ENCODE measurements around the gene TBX19.

Gene TBX19

GRCh38 chr1:168293356-168293755 is 12.7 kb downstream of the TBX19 start:
- H3K4me3 Mint-ChIP-seq = no peak overlapping the region
- no peaks in the 10 kb centered on the region for H3K4me1 Mint-ChIP-seq (ENCODE audit: low read depth)
- H3K9me3 Mint-ChIP-seq = no peaks in the 10 kb centered on the region
- no peaks in the 10 kb centered on the region for H3K36me3 Mint-ChIP-seq (ENCODE audit: low read depth)
- H3K27me3 Mint-ChIP-seq = no peaks in the 10 kb centered on the region
- no peak overlapping the region for H3K27ac Mint-ChIP-seq
- DNase-seq = no peak

GRCh38 chr1:168295411-168296114 is 14.9 kb downstream of the TBX19 start:
- no peaks in the 10 kb centered on the region for H3K36me3 Mint-ChIP-seq (ENCODE audit: low read depth)
- H3K27ac Mint-ChIP-seq = no peak overlapping the region
- no peaks in the 10 kb centered on the region for H3K4me1 Mint-ChIP-seq (ENCODE audit: low read depth)
- no peaks in the 10 kb centered on the region for H3K9me3 Mint-ChIP-seq
- H3K4me3 Mint-ChIP-seq = no peak overlapping the region
- DNase-seq = no peak
- no peaks in the 10 kb centered on the region for H3K27me3 Mint-ChIP-seq

- no peaks in the 10 kb centered on the region for H3K4me1 Mint-ChIP-seq (ENCODE audit: low read depth)
- H3K36me3 Mint-ChIP-seq (ENCODE audit: low read depth) = no peaks in the 10 kb centered on the region
- no peak for DNase-seq
Measured at GRCh38 chr1:168297019-168297730, 16.5 kb downstream of the TBX19 start.

GRCh38 chr1:168298446-168298845 is 17.8 kb downstream of the TBX19 start:
- no peak overlapping the region for H3K27ac Mint-ChIP-seq
- H3K27me3 Mint-ChIP-seq = no peaks in the 10 kb centered on the region
- no peaks in the 10 kb centered on the region for H3K36me3 Mint-ChIP-seq (ENCODE audit: low read depth)
- no peaks in the 10 kb centered on the region for H3K9me3 Mint-ChIP-seq
- DNase-seq = no peak
- no peaks in the 10 kb centered on the region for H3K4me1 Mint-ChIP-seq (ENCODE audit: low read depth)
- H3K4me3 Mint-ChIP-seq = no peak overlapping the region

More at GRCh38 chr1:168297019-168297730, 16.5 kb downstream of the TBX19 start:
- Mint-ChIP-seq H3K27ac (no peak overlapping the region), H3K4me3 (no peak overlapping the region), H3K9me3 (no peaks in the 10 kb centered on the region), H3K27me3 (no peaks in the 10 kb centered on the region)

GRCh38 chr1:168300626-168301025 is 19.9 kb downstream of the TBX19 start:
- H3K4me3 Mint-ChIP-seq = no peak overlapping the region
- H3K9me3 Mint-ChIP-seq = no peaks in the 10 kb centered on the region
- no peaks in the 10 kb centered on the region for H3K27me3 Mint-ChIP-seq
- H3K4me1 Mint-ChIP-seq (ENCODE audit: low read depth) = no peaks in the 10 kb centered on the region
- no peak overlapping the region for H3K27ac Mint-ChIP-seq
- H3K36me3 Mint-ChIP-seq (ENCODE audit: low read depth) = no peaks in the 10 kb centered on the region
- no peak for DNase-seq

- Mint-ChIP-seq H3K36me3 (ENCODE audit: low read depth) (no peaks in the 10 kb centered on the region), H3K9me3 (no peaks in the 10 kb centered on the region)
- DNase-seq = no peak
Measured at GRCh38 chr1:168301664-168302320, 21.1 kb downstream of the TBX19 start.

GRCh38 chr1:168303716-168304540 is 23.3 kb downstream of the TBX19 start:
- no peak for DNase-seq
- Mint-ChIP-seq H3K36me3 (ENCODE audit: low read depth) (no peaks in the 10 kb centered on the region), H3K4me3 (no peak overlapping the region), H3K27me3 (no peaks in the 10 kb centered on the region), H3K9me3 (no peaks in the 10 kb centered on the region), H3K27ac (no peak overlapping the region), H3K4me1 (ENCODE audit: low read depth) (no peaks in the 10 kb centered on the region)

More at GRCh38 chr1:168301664-168302320, 21.1 kb downstream of the TBX19 start:
- Mint-ChIP-seq H3K27ac (no peak overlapping the region), H3K4me3 (no peak overlapping the region), H3K4me1 (ENCODE audit: low read depth) (no peaks in the 10 kb centered on the region), H3K27me3 (no peaks in the 10 kb centered on the region)

- Mint-ChIP-seq H3K4me3 (no peak overlapping the region), H3K27me3 (no peaks in the 10 kb centered on the region), H3K4me1 (ENCODE audit: low read depth) (no peaks in the 10 kb centered on the region), H3K36me3 (ENCODE audit: low read depth) (no peaks in the 10 kb centered on the region), H3K9me3 (no peaks in the 10 kb centered on the region), H3K27ac (no peak overlapping the region)
- DNase-seq = no peak
Measured at GRCh38 chr1:168304865-168305264, 24.2 kb downstream of the TBX19 start.

- Mint-ChIP-seq H3K27me3 (no peaks in the 10 kb centered on the region), H3K4me1 (ENCODE audit: low read depth) (peaks cover 16% of the 10 kb centered on the region), H3K9me3 (no peaks in the 10 kb centered on the region), H3K4me3 (no peak overlapping the region), H3K36me3 (ENCODE audit: low read depth) (peaks cover 7% of the 10 kb centered on the region), H3K27ac (no peak overlapping the region)
- DNase-seq = no peak
Measured at GRCh38 chr1:168312718-168313604, 32.3 kb downstream of the TBX19 start.

- peaks cover 23% of the 10 kb centered on the region for H3K4me1 Mint-ChIP-seq (ENCODE audit: low read depth)
- no peak for DNase-seq
- no peaks in the 10 kb centered on the region for H3K9me3 Mint-ChIP-seq
- no peak overlapping the region for H3K4me3 Mint-ChIP-seq
- no peak overlapping the region for H3K27ac Mint-ChIP-seq
- H3K36me3 Mint-ChIP-seq (ENCODE audit: low read depth) = peaks cover 7% of the 10 kb centered on the region
- no peaks in the 10 kb centered on the region for H3K27me3 Mint-ChIP-seq
Measured at GRCh38 chr1:168316142-168316541, 35.5 kb downstream of the TBX19 start.

GRCh38 chr1:168317309-168317708 is 36.6 kb downstream of the TBX19 start:
- Mint-ChIP-seq H3K27me3 (no peaks in the 10 kb centered on the region), H3K9me3 (no peaks in the 10 kb centered on the region), H3K4me3 (no peak overlapping the region), H3K36me3 (ENCODE audit: low read depth) (peaks cover 7% of the 10 kb centered on the region), H3K4me1 (ENCODE audit: low read depth) (peaks cover 25% of the 10 kb centered on the region), H3K27ac (no peak overlapping the region)
- no peak for DNase-seq

- H3K36me3 Mint-ChIP-seq (ENCODE audit: low read depth) = peaks cover 3% of the 10 kb centered on the region
- no peak for DNase-seq
- no peak overlapping the region for H3K4me3 Mint-ChIP-seq
- peaks cover 18% of the 10 kb centered on the region for H3K4me1 Mint-ChIP-seq (ENCODE audit: low read depth)
- no peaks in the 10 kb centered on the region for H3K27me3 Mint-ChIP-seq
- peaks cover 1% of the 10 kb centered on the region for H3K9me3 Mint-ChIP-seq
- H3K27ac Mint-ChIP-seq = no peak overlapping the region
Measured at GRCh38 chr1:168319691-168320090, 39.0 kb downstream of the TBX19 start.

- DNase-seq = no peak
- peaks cover 4% of the 10 kb centered on the region for H3K9me3 Mint-ChIP-seq
- no peaks in the 10 kb centered on the region for H3K27me3 Mint-ChIP-seq
- H3K27ac Mint-ChIP-seq = no peak overlapping the region
- H3K36me3 Mint-ChIP-seq (ENCODE audit: low read depth) = peaks cover 4% of the 10 kb centered on the region
- no peak overlapping the region for H3K4me3 Mint-ChIP-seq
- peaks cover 18% of the 10 kb centered on the region for H3K4me1 Mint-ChIP-seq (ENCODE audit: low read depth)
Measured at GRCh38 chr1:168320149-168320548, 39.5 kb downstream of the TBX19 start.

Measured in activated T-cell treated with anti-CD3 and anti-CD28 coated beads, Interleukin-2, amount 50 U/mL, for 24 hours (primary cell).